HG02885 (cell line): ENCODE results near the gene RPS6KC1.
"Not testable (repeated sequence)": the region's sequence is repeated elsewhere in the genome, so short reads cannot be mapped to it uniquely, and the experiment has no call there.

Source experiments
- ATAC-seq: cut with Tn5 transposase; IDR thresholded peaks from one replicate; pipeline ENCODE4 v1.9.1; 2021; ENCODE audit warnings: mild to moderate bottlenecking; ENCODE audit not compliant: unreplicated experiment, poor library complexity

Gene RPS6KC1

GRCh38 chr1:213136190-213136917, 85.3 kb downstream of the RPS6KC1 start:
- ATAC-seq: no peak

- ATAC-seq: no peak
These were observed 87.3 kb downstream of the RPS6KC1 start for GRCh38 chr1:213138391-213138790.

GRCh38 chr1:213138892-213139291, 87.9 kb downstream of the RPS6KC1 start:
- no peak for ATAC-seq

- ATAC-seq: no peak
These were observed 97.9 kb downstream of the RPS6KC1 start for GRCh38 chr1:213148905-213149304.

- ATAC-seq: not testable (repeated sequence)
These were observed 99.0 kb downstream of the RPS6KC1 start for GRCh38 chr1:213150090-213150489.

GRCh38 chr1:213154056-213154685, 103.1 kb downstream of the RPS6KC1 start:
- ATAC-seq: no peak

- ATAC-seq: no peak
These were observed 108.3 kb downstream of the RPS6KC1 start for GRCh38 chr1:213159376-213159775.

- ATAC-seq: not testable (repeated sequence)
These were observed 109.4 kb downstream of the RPS6KC1 start for GRCh38 chr1:213160442-213160841.

GRCh38 chr1:213162338-213162737, 111.3 kb downstream of the RPS6KC1 start:
- no peak for ATAC-seq

- ATAC-seq: no peak
These were observed 111.8 kb downstream of the RPS6KC1 start for GRCh38 chr1:213162862-213163261.

GRCh38 chr1:213163278-213163711, 112.3 kb downstream of the RPS6KC1 start:
- ATAC-seq: no peak

GRCh38 chr1:213164561-213164960, 113.5 kb downstream of the RPS6KC1 start:
- ATAC-seq: no peak

GRCh38 chr1:213166852-213167251, 115.8 kb downstream of the RPS6KC1 start:
- no peak for ATAC-seq

GRCh38 chr1:213171711-213172110, 120.7 kb downstream of the RPS6KC1 start:
- no peak for ATAC-seq

- ATAC-seq: no peak
These were observed 125.3 kb downstream of the RPS6KC1 start for GRCh38 chr1:213176341-213176740.

- ATAC-seq: no peak
These were observed 128.7 kb downstream of the RPS6KC1 start for GRCh38 chr1:213179784-213180183.

- ATAC-seq: no peak
These were observed 129.8 kb downstream of the RPS6KC1 start for GRCh38 chr1:213180833-213181232.

- no peak for ATAC-seq
These were observed 132.1 kb downstream of the RPS6KC1 start for GRCh38 chr1:213183036-213183672.

- no peak for ATAC-seq
These were observed 135.1 kb downstream of the RPS6KC1 start for GRCh38 chr1:213186168-213186567.

GRCh38 chr1:213192026-213192425, 141.0 kb downstream of the RPS6KC1 start:
- no peak for ATAC-seq

- no peak for ATAC-seq
These were observed 143.3 kb downstream of the RPS6KC1 start for GRCh38 chr1:213194383-213194782.
